ENCODE measurements around the gene DOK4.

Gene DOK4

DNA sequence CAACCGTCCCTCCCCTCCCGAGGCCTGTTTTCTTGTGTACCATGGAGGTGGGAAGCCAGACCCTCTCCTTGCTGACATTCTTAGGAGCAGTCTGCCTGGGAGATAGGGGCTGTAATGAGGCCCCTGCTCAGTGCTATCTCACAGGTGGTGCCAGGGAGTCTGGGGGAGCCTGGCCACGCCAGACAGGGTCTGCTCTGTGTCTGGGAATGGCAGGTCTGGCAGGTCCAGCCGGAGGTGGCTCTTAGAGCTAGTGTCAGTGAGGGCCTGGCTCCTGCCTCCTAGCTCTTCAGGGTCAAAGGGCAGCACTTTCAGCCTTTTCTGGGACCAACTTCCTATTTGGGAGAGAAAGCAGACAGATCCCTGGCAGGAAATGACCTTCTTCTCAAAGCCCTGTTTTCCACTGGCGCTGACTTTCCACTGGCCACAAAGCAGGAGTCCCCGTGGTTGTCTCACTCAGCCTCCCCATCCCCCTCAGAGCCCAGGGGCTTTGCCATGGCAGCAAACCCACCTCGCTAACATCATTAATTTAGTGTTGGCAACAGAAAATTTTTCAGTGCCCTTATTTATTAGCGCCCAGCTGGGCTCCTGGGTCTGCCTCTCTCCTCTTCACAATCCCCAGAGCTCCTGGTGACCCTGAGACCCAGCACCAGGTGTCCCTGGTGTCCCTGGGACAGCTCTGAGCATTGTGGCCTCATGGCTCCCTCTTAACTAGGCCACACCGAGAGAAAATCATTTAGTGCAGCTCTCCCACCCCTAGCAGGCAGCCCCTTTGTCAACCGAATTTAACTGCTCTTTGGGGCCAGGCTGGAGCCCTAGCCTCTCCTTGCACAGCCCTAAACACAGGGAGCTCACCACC lies 24.0 kb upstream of the DOK4 start:
- DNase-seq (ENCODE audit: low read depth, low spot score), result no peak
- Histone ChIP-seq H3K27me3 (ENCODE audit: control insufficient read depth, insufficient read depth, low read length) (no peaks in the 10 kb centered on the region), H3K4me1 (ENCODE audit: control insufficient read depth, insufficient read depth, low read length) (no peaks in the 10 kb centered on the region; the same call in 1 of the 2 replicates), H3K36me3 (ENCODE audit: control insufficient read depth, insufficient read depth, low read length) (no peaks in the 10 kb centered on the region; the same call in 1 of the 2 replicates), H3K4me3 (ENCODE audit: low read length) (no peak overlapping the region), H3K27ac (ENCODE audit: low read length) (no peak overlapping the region), H3K9me3 (ENCODE audit: control insufficient read depth, insufficient read depth, low read length) (no peaks in the 10 kb centered on the region)
- WGBS (ENCODE audit: insufficient coverage, insufficient read length), result no CpG with 5 or more reads among the region's 10 CpGs

DNA sequence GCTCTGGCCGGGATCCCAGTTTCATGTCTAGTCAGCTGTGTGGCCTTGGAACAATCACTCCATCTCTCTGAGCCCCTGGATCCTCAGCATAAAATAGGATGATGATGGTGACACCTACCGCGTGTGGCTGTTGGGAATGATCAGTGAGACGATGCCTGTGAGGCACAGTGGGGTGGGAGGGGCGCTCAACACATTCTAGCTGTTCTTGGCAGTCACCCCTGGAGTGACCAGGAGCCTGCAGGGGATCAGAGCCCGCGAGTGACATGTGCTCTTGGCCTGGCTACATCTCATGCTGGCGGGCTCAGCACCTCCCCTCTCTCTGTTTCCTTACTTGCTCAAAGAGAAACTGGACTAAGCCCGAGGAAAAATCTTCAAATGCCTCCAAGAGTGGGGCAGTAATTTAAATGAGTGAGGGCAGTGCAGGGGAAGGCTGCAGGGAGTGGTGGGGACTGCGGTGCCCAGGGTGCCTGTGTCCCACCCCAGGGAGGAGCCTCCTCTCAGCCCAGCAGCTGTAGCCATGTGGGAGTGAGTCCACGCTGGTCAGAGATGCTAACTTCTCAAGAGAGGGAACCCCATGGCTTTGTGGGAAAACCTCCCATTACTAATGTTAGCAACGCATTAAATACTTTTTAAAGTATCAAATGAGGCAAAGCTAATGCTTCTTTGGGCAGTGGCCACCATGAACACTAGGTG lies 23.1 kb upstream of the DOK4 start:
- Histone ChIP-seq H3K4me3 (ENCODE audit: low read length) (no peak overlapping the region), H3K27me3 (ENCODE audit: control insufficient read depth, insufficient read depth, low read length) (no peaks in the 10 kb centered on the region), H3K36me3 (ENCODE audit: control insufficient read depth, insufficient read depth, low read length) (no peaks in the 10 kb centered on the region), H3K27ac (ENCODE audit: low read length) (no peak overlapping the region), H3K9me3 (ENCODE audit: control insufficient read depth, insufficient read depth, low read length) (no peaks in the 10 kb centered on the region), H3K4me1 (ENCODE audit: control insufficient read depth, insufficient read depth, low read length) (no peaks in the 10 kb centered on the region)
- no peak for DNase-seq (ENCODE audit: low read depth, low spot score)
- no CpG with 5 or more reads among the region's 12 CpGs for WGBS (ENCODE audit: insufficient coverage, insufficient read length)

DNA sequence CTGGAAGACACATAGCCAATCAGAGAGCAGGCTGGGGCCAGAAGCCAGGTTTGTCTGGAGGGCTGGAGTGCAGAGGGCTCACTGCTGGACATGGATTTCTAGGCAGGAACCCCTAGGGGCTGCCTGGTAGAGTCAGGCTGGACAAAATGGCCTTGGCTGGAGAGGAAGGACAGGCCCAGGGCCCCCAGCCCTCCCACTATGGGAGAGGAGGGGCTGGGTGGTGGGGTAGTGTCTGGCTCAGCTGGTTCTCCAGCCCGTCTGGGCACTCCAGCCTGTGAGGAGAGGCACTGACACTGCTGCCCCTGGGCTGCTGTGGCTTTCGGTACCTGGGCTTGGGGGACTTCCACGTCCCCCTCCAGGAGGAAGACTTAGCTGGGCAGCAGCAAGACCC lies 21.7 kb upstream of the DOK4 start:
- H3K9me3 ChIP-seq (ENCODE audit: control insufficient read depth, insufficient read depth, low read length), result no peaks in the 10 kb centered on the region
- no peaks in the 10 kb centered on the region for H3K4me1 ChIP-seq (ENCODE audit: control insufficient read depth, insufficient read depth, low read length)
- DNase-seq (ENCODE audit: low read depth, low spot score), result no peak
- WGBS (ENCODE audit: insufficient coverage, insufficient read length), result no CpG with 5 or more reads among the region's 3 CpGs
- no peak overlapping the region for H3K4me3 ChIP-seq (ENCODE audit: low read length)
- H3K36me3 ChIP-seq (ENCODE audit: control insufficient read depth, insufficient read depth, low read length), result no peaks in the 10 kb centered on the region
- H3K27ac ChIP-seq (ENCODE audit: low read length), result no peak overlapping the region
- H3K27me3 ChIP-seq (ENCODE audit: control insufficient read depth, insufficient read depth, low read length), result no peaks in the 10 kb centered on the region

DNA sequence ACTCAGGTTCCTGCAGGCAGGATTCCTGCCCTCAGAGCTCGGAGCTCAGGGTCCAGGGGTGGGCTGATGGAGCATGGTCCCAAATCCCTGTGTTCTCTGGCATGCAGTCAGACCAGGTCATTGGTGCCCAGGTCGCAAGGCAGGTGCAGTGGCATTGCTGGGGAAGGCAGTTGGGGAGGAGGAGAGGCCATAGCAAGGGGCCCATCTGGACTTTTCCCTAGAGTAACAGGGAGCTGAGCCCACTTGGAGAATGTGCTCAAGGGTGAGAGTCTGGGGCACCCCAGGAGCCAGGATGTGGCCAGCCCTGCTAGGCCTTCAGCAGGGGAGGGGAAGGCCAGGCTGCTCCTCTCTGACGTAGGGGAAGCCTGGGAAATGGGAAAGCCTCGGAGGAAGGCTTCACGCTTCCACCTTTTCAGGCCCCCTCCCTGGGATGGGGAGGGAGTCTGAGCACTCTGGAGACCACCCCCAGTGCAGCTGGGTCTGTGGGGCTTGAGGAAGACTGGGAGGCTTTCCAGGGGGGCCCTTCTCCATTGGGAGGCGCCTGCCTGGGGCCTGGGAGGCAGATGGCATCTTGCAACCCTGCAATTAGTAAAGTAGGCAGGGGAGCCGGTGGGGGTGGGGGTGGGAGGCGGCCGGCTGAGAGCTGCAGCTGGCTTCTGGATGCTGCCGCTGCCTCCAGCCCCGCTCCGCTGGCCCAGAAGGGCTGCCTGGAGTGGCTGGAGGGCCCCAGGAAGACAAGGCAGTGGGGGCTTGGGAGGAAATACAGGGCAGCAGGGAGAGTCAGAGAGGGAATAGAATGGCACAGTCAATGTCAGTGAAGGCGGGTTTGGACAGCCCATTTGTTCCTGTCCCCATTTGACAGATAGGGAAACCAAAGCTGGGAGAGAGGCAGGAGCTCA lies 21.1 kb upstream of the DOK4 start:
- Histone ChIP-seq H3K27ac (ENCODE audit: low read length) (no peak overlapping the region), H3K9me3 (ENCODE audit: control insufficient read depth, insufficient read depth, low read length) (no peaks in the 10 kb centered on the region), H3K4me3 (ENCODE audit: low read length) (no peak overlapping the region), H3K36me3 (ENCODE audit: control insufficient read depth, insufficient read depth, low read length) (no peaks in the 10 kb centered on the region), H3K27me3 (ENCODE audit: control insufficient read depth, insufficient read depth, low read length) (no peaks in the 10 kb centered on the region), H3K4me1 (ENCODE audit: control insufficient read depth, insufficient read depth, low read length) (no peaks in the 10 kb centered on the region)
- WGBS (ENCODE audit: insufficient coverage, insufficient read length), result no CpG with 5 or more reads among the region's 13 CpGs
- no peak for DNase-seq (ENCODE audit: low read depth, low spot score)

DNA sequence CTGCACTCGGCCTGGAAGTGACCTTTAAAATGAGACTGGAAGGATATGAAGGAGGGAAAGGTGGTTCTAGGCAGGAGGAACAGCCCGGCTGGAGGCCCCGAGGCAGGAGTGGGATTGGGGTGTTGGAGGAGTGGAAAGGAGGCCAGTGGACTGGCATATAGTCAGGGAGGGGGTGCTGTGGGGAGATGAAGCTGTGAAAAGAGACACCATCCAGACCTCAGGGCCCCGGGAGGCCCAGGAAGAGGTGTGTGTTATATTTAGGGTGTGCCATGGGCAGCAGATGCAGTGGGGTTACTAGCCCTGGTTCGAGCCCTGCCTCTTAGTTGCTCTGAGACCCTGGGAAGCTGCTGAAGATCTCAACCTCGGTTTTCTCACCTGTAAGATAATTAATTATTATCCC lies 18.9 kb upstream of the DOK4 start:
- no CpG with 5 or more reads among the region's 6 CpGs for WGBS (ENCODE audit: insufficient coverage, insufficient read length)
- Histone ChIP-seq H3K36me3 (ENCODE audit: control insufficient read depth, insufficient read depth, low read length) (no peaks in the 10 kb centered on the region), H3K9me3 (ENCODE audit: control insufficient read depth, insufficient read depth, low read length) (no peaks in the 10 kb centered on the region), H3K4me3 (ENCODE audit: low read length) (no peak overlapping the region), H3K27me3 (ENCODE audit: control insufficient read depth, insufficient read depth, low read length) (no peaks in the 10 kb centered on the region), H3K27ac (ENCODE audit: low read length) (no peak overlapping the region), H3K4me1 (ENCODE audit: control insufficient read depth, insufficient read depth, low read length) (0 out of 2 replicates have a peak, but pooled peaks cover 1% of the 10 kb centered on the region)
- no peak for DNase-seq (ENCODE audit: low read depth, low spot score)

DNA sequence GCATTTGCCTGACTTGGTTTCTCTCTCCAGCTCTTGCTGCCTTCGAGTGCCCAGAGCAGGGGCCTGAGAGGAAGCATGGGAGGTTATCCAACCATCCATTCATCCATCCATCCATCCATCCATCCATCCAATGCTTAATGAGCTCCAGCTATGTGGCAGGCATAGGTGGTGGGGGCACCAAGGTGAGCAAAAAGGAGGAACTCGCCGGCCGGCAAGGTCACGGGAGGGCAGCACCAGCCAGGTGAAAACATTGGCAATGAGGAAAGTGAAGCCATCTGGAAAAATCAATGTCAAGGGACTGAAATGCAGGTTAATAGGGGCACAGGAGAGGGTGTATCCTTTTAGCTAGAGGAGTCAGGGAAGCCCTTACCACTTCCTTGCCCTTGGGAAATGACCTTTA lies 18.2 kb upstream of the DOK4 start:
- H3K27ac ChIP-seq (ENCODE audit: low read length), result no peak overlapping the region
- H3K9me3 ChIP-seq (ENCODE audit: control insufficient read depth, insufficient read depth, low read length), result no peaks in the 10 kb centered on the region
- no peak overlapping the region for H3K4me3 ChIP-seq (ENCODE audit: low read length)
- no peaks in the 10 kb centered on the region for H3K36me3 ChIP-seq (ENCODE audit: control insufficient read depth, insufficient read depth, low read length)
- H3K27me3 ChIP-seq (ENCODE audit: control insufficient read depth, insufficient read depth, low read length), result no peaks in the 10 kb centered on the region
- 0 out of 2 replicates have a peak, but pooled peaks cover 1% of the 10 kb centered on the region for H3K4me1 ChIP-seq (ENCODE audit: control insufficient read depth, insufficient read depth, low read length)
- no peak for DNase-seq (ENCODE audit: low read depth, low spot score)
- WGBS (ENCODE audit: insufficient coverage, insufficient read length), result no CpG with 5 or more reads among the region's 5 CpGs

DNA sequence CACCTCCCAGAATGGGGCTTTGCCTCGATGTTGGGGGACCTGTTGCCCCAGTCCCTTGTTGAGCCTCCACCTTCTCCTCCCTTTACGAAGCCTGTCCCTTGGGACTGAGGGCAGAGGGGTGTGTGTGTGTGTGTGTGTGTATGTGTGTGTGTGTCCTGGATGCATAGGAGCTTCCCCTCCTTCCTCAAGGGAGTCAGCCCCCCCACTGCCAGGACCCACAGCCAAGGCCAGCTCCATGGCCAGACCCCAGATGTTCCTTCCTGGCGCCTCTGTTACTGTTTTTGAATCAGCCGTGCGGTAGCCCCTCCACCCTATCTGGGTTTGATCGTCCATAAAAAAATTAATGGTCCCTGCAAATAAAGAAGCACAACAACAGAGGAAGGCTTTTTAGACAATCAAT lies 17.7 kb upstream of the DOK4 start:
- WGBS (ENCODE audit: insufficient coverage, insufficient read length), result no CpG with 5 or more reads among the region's 6 CpGs
- Histone ChIP-seq H3K27me3 (ENCODE audit: control insufficient read depth, insufficient read depth, low read length) (no peaks in the 10 kb centered on the region), H3K4me3 (ENCODE audit: low read length) (no peak overlapping the region), H3K4me1 (ENCODE audit: control insufficient read depth, insufficient read depth, low read length) (0 out of 2 replicates have a peak, but pooled peaks cover 1% of the 10 kb centered on the region), H3K36me3 (ENCODE audit: control insufficient read depth, insufficient read depth, low read length) (no peaks in the 10 kb centered on the region), H3K9me3 (ENCODE audit: control insufficient read depth, insufficient read depth, low read length) (no peaks in the 10 kb centered on the region), H3K27ac (ENCODE audit: low read length) (no peak overlapping the region)
- DNase-seq (ENCODE audit: low read depth, low spot score), result no peak

DNA sequence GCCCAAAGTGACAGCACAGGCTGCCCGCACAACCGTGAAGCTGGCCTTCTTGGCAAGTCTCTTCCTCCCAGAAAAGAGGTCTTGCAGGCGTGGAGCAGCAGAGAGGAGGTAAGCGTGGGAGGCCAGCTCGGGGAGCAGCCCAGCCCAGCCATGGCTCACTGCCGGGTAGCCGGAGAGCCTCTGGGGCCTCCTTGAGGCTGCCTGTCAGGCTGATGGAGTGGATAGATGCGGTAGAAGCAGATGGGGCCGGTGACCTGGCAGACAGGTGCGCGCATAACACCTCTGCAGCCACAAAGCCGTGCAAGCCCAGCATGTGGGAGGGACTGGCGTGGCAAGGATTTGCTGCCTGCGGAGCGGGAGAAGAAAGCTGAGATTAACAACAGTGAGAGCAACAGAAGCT lies 17.1 kb upstream of the DOK4 start:
- H3K36me3 ChIP-seq (ENCODE audit: control insufficient read depth, insufficient read depth, low read length), result no peaks in the 10 kb centered on the region
- H3K27ac ChIP-seq (ENCODE audit: low read length), result no peak overlapping the region
- DNase-seq (ENCODE audit: low read depth, low spot score), result no peak
- no peak overlapping the region for H3K4me3 ChIP-seq (ENCODE audit: low read length)
- no peaks in the 10 kb centered on the region for H3K27me3 ChIP-seq (ENCODE audit: control insufficient read depth, insufficient read depth, low read length)
- no peaks in the 10 kb centered on the region for H3K9me3 ChIP-seq (ENCODE audit: control insufficient read depth, insufficient read depth, low read length)
- 0 out of 2 replicates have a peak, but pooled peaks cover 1% of the 10 kb centered on the region for H3K4me1 ChIP-seq (ENCODE audit: control insufficient read depth, insufficient read depth, low read length)
- WGBS (ENCODE audit: insufficient coverage, insufficient read length), result no CpG with 5 or more reads among the region's 15 CpGs

DNA sequence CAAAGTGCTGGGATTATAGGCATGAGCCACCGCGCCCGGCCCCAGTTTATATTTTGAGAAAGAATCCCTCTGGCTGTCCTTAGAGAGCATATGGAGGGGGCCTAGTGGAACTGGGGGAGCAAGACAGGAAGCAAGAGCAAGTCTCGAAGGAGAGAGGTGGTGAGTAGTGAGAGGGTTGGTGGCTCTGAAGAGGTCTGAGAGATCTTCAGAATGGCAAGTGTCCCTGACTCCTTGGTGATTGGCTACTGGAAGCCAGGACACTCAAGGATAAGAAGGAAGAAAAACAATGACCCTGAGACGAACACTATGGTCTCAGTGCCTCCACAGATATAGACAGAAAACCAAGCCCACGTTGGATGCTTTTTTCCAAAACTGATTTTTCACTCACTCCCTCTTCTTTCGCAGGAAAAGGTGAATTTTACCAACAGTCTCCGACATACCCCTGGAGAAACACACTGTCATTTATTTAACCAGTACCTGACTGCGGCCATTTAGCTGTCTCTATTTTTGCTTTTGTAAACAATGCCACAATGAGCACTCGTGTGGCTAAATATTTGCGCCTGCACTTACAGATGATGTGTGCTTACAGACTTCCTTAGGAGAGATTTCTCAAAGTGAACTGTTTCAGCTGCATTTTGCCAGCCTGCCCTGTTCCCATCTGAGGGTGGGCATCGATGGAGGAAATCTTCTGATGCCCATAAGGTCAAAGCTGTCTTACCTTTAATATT lies 15.9 kb upstream of the DOK4 start:
- 0 out of 2 replicates have a peak, but pooled peaks cover 1% of the 10 kb centered on the region for H3K4me1 ChIP-seq (ENCODE audit: control insufficient read depth, insufficient read depth, low read length)
- H3K4me3 ChIP-seq (ENCODE audit: low read length), result no peak overlapping the region
- no peak for DNase-seq (ENCODE audit: low read depth, low spot score)
- no peaks in the 10 kb centered on the region for H3K9me3 ChIP-seq (ENCODE audit: control insufficient read depth, insufficient read depth, low read length)
- H3K27ac ChIP-seq (ENCODE audit: low read length), result no peak overlapping the region
- H3K27me3 ChIP-seq (ENCODE audit: control insufficient read depth, insufficient read depth, low read length), result no peaks in the 10 kb centered on the region
- WGBS (ENCODE audit: insufficient coverage, insufficient read length), result no CpG with 5 or more reads among the region's 12 CpGs
- no peaks in the 10 kb centered on the region for H3K36me3 ChIP-seq (ENCODE audit: control insufficient read depth, insufficient read depth, low read length)

All from iPS DF 6.9 (cell line).